BE2C (cell line): ENCODE results near the gene GIT2.
A peak's percentile ranks its signal among the peaks of the same experiment; 100 is the strongest.

Experiments
- DNase-seq: peaks from one replicate; pipeline ENCODE4 v3.0.0-alpha.2; 2020
- H3K27me3 ChIP-seq: fragments of 250-450 bp; sonication (Bioruptor Pico); 2 replicates; pipeline ENCODE4 v1.5.1; 2020; ENCODE audit warnings: mild to moderate bottlenecking
- H3K36me3 ChIP-seq: fragments of 250-450 bp; sonication (Bioruptor Pico); 2 replicates; pipeline ENCODE4 v1.5.1; 2020; ENCODE audit warnings: mild to moderate bottlenecking
- H3K4me1 ChIP-seq: fragments of 250-450 bp; sonication (Bioruptor Pico); 2 replicates; pipeline ENCODE4 v1.5.1; 2020
- H3K4me3 ChIP-seq: 2 replicates; pipeline ENCODE4 v1.5.1; 2011; ENCODE audit warnings: low read depth, low read length
- H3K9me3 ChIP-seq: fragments of 250-450 bp; sonication (Bioruptor Pico); 2 replicates; pipeline ENCODE4 v1.5.1; 2020
- TF ChIP-seq, protein P1 (sequence below): IDR thresholded peaks from 2 replicates; pipeline ENCODE4 v1.5.1; 2012; ENCODE audit warnings: mild to moderate bottlenecking, low read depth, low read length

Gene GIT2

DNA sequence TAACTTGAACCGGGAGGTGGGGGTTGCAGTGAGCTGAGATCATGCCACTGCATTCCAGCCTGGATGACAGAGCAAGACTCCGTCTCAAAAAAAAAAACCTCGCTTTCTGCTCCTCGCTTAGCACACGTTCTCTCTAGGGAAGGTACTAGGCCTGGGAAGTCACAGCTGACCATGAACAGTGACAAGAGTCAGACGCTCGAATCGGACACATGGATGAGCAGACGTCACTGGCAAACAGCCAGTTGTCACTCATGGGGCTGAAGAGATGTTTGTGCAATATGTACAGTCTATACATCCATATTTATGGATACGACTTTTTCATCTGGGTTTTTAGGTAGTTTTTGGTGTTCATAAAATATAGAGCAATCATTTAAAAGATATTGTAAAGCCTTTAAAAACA, 76.7 kb downstream of the GIT2 start:
- peaks cover 38% of the 10 kb centered on the region for H3K36me3 ChIP-seq
- no peaks in the 10 kb centered on the region for H3K9me3 ChIP-seq
- peak; percentile 78 for DNase-seq
- H3K27me3 ChIP-seq = no peaks in the 10 kb centered on the region
- no peak overlapping the region for H3K4me3 ChIP-seq
- H3K4me1 ChIP-seq = peaks cover 5% of the 10 kb centered on the region
- TF ChIP-seq, protein P1, sequence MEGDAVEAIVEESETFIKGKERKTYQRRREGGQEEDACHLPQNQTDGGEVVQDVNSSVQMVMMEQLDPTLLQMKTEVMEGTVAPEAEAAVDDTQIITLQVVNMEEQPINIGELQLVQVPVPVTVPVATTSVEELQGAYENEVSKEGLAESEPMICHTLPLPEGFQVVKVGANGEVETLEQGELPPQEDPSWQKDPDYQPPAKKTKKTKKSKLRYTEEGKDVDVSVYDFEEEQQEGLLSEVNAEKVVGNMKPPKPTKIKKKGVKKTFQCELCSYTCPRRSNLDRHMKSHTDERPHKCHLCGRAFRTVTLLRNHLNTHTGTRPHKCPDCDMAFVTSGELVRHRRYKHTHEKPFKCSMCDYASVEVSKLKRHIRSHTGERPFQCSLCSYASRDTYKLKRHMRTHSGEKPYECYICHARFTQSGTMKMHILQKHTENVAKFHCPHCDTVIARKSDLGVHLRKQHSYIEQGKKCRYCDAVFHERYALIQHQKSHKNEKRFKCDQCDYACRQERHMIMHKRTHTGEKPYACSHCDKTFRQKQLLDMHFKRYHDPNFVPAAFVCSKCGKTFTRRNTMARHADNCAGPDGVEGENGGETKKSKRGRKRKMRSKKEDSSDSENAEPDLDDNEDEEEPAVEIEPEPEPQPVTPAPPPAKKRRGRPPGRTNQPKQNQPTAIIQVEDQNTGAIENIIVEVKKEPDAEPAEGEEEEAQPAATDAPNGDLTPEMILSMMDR = no peak

GRCh38 chr12:109916045-109916444, 80.1 kb downstream of the GIT2 start:
- Histone ChIP-seq H3K36me3 (peaks cover 51% of the 10 kb centered on the region), H3K4me3 (no peak overlapping the region), H3K9me3 (no peaks in the 10 kb centered on the region), H3K4me1 (peaks cover 16% of the 10 kb centered on the region), H3K27me3 (no peaks in the 10 kb centered on the region)
- no peak for DNase-seq
- TF ChIP-seq, protein P1 = no peak

DNA sequence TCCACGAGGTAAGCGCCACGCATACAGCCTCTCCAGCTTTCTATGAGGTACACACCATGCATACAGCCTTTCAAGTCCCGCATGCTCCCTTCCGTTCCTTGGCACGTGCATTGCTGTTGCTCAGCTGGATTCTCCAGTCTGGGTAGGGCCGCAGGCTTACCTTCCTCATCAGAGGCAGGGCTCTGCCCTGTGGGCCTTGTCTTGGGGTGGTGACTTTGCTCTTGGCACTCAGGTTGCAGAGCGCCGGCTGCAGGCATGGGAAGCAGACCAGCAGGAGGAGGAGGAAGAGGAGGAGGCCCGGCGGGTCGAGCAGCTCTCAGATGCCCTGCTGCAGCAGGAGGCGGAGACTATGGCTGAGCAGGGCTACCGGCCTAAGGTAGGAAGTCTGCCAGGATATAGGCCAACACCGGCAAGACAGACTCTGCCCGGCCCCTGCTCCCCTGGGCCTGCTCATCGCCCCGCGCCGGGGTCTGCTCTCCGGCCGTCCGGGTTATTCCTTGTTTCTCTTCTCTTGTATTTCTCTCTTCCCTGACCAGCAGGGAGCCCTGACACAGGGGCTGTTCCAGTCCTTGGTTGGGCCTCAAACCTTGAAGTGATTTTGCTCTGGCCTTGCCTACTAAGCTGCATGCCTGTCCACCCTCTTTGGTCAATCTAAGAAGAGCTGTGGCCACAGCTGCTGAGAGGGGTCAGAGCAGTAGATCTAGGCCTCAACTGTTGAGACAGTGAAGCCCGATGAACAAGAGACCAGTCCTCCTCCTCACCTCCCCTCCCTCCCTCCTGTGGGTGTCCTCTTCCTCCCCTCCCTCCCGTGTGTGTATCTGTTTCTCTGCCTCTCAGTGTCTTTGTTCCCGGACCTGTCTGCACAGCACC, 80.8 kb downstream of the GIT2 start:
- Histone ChIP-seq H3K27me3 (no peaks in the 10 kb centered on the region), H3K4me1 (peaks cover 16% of the 10 kb centered on the region), H3K4me3 (no peak overlapping the region), H3K36me3 (peaks cover 57% of the 10 kb centered on the region), H3K9me3 (no peaks in the 10 kb centered on the region)
- DNase-seq = no peak
- TF ChIP-seq, protein P1 = no peak

DNA sequence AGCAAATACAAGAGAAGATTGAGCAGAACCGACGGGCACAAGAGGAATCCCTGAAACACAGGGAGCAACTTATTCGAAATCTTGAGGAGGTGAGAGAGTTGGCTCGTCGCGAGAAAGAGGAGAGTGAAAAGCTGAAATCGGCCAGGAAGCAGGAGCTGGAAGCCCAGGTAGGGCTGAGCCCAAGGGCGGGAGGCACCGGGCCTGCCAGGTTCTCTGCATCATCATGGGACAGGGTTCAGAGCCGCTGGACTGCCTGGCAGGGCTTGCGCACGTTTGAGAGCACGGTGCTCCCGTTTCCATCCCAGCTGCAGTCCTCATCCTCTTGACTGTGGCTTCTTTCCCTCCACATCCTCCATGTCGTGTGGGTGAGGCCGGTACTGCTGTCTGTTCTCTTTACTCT, 81.7 kb downstream of the GIT2 start:
- no peaks in the 10 kb centered on the region for H3K9me3 ChIP-seq
- DNase-seq = no peak
- H3K27me3 ChIP-seq = no peaks in the 10 kb centered on the region
- peaks cover 65% of the 10 kb centered on the region for H3K36me3 ChIP-seq
- H3K4me1 ChIP-seq = peaks cover 16% of the 10 kb centered on the region
- H3K4me3 ChIP-seq = no peak overlapping the region
- TF ChIP-seq, protein P1 = no peak

DNA sequence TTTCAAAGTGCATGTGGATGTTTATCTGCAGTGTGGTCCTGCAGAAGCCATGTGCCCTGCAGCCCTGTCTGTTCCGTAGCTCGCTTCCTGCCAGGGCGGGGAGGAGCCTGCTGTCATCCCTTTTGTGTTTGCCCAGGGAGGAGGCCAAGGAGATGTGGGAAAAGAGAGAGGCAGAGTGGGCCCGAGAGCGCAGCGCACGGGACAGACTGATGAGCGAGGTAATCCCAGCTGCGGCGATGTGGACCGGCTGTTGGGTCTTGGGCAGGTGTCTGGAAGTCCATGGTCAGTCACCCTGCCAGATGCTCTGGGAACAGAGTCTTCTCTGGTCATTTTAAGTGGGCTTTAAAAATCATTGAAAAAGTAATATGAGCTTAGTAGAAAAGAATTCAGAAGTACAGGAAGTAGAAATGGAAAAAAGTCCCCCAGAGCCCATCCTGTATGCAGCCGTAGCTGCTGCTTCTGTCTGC, 83.3 kb downstream of the GIT2 start:
- peaks cover 11% of the 10 kb centered on the region; the same call in 1 of the 2 replicates for H3K4me1 ChIP-seq
- TF ChIP-seq, protein P1 = no peak
- peak; percentile 60 for DNase-seq
- H3K9me3 ChIP-seq = no peaks in the 10 kb centered on the region
- no peaks in the 10 kb centered on the region for H3K27me3 ChIP-seq
- no peak overlapping the region for H3K4me3 ChIP-seq
- peaks cover 69% of the 10 kb centered on the region for H3K36me3 ChIP-seq

GRCh38 chr12:109910969-109911348, 85.2 kb downstream of the GIT2 start:
- TF ChIP-seq, protein P1 = peak; percentile 39; the same call in 1 of the 2 replicates
- no peaks in the 10 kb centered on the region for H3K9me3 ChIP-seq
- H3K4me3 ChIP-seq = no peak overlapping the region
- peak; percentile 64 for DNase-seq
- no peaks in the 10 kb centered on the region for H3K27me3 ChIP-seq
- peaks cover 69% of the 10 kb centered on the region for H3K36me3 ChIP-seq
- H3K4me1 ChIP-seq = peaks cover 11% of the 10 kb centered on the region; the same call in 1 of the 2 replicates
